Measurements from ENCODE around the gene CCDC80. TPM values are rescaled to one million over a fixed set of nuclear protein-coding genes. Genes with fewer than 3 reads are reported as not detected.

The CCDC80 gene
- total and polyA plus RNA-seq, 7 donors, result 1.3 to 53.5 (median 12.2) TPM

- Histone ChIP-seq H3K27ac (no peak overlapping the region), H3K4me1 (no peaks in the 10 kb centered on the region), H3K9me3 (no peaks in the 10 kb centered on the region), H3K36me3 (ENCODE audit: insufficient read depth in 1 of 2, low read depth in 1 of 2) (no peaks in the 10 kb centered on the region), H3K27me3 (ENCODE audit: insufficient read depth in 3 of 3, low read length in 2 of 3) (peaks cover 0 to 2% (median 0%) of the 10 kb centered on the region in 3 donors), H3K4me3 (no peak overlapping the region)
- no peak for ATAC-seq
- DNase-seq, result no peak
- no peak for TF ChIP-seq CTCF (IDR thresholded peaks at IDR 0.05)
- 71 to 78% (median 73%) methylated on average over 7 of the region's 7 CpGs for WGBS, 3 donors
- intact Hi-C loops (cut with DNase I), result no loop called here
Measured at GRCh38 chr3:112685420-112685819, 44.5 kb upstream of the CCDC80 start.

GRCh38 chr3:112682361-112682760, 41.4 kb upstream of the CCDC80 start:
- DNase-seq (no peak), ATAC-seq (no peak)
- Histone ChIP-seq H3K4me3 (no peak overlapping the region), H3K36me3 (ENCODE audit: insufficient read depth in 1 of 2, low read depth in 1 of 2) (no peaks in the 10 kb centered on the region), H3K4me1 (no peaks in the 10 kb centered on the region), H3K9me3 (no peaks in the 10 kb centered on the region), H3K27ac (no peak overlapping the region), H3K27me3 (ENCODE audit: insufficient read depth in 3 of 3, low read length in 2 of 3) (peaks cover 0 to 2% (median 2%) of the 10 kb centered on the region in 3 donors)
- 91 to 96% (median 95%) methylated on average over 5 of the region's 5 CpGs for WGBS, 3 donors
- TF ChIP-seq CTCF (IDR thresholded peaks at IDR 0.05), result no peak
- intact Hi-C loops (cut with DNase I), result no loop called here

GRCh38 chr3:112681822-112682325, 40.9 kb upstream of the CCDC80 start:
- H3K9me3 ChIP-seq, result no peaks in the 10 kb centered on the region
- DNase-seq, result no peak
- ATAC-seq, result no peak
- TF ChIP-seq CTCF (IDR thresholded peaks at IDR 0.05), result no peak
- H3K27ac ChIP-seq, result no peak overlapping the region
- H3K27me3 ChIP-seq (ENCODE audit: insufficient read depth in 3 of 3, low read length in 2 of 3), result peaks cover 0 to 2% (median 2%) of the 10 kb centered on the region in 3 donors
- intact Hi-C loops (cut with DNase I), result no loop called here
- H3K36me3 ChIP-seq (ENCODE audit: insufficient read depth in 1 of 2, low read depth in 1 of 2), result no peaks in the 10 kb centered on the region
- 78 to 83% (median 80%) methylated on average over 2 of the region's 2 CpGs for WGBS, 3 donors
- H3K4me1 ChIP-seq, result no peaks in the 10 kb centered on the region
- H3K4me3 ChIP-seq, result no peak overlapping the region

- Histone ChIP-seq H3K9me3 (no peaks in the 10 kb centered on the region), H3K4me3 (no peak overlapping the region), H3K4me1 (no peaks in the 10 kb centered on the region), H3K27ac (no peak overlapping the region), H3K36me3 (ENCODE audit: insufficient read depth in 1 of 2, low read depth in 1 of 2) (no peaks in the 10 kb centered on the region), H3K27me3 (ENCODE audit: insufficient read depth in 3 of 3, low read length in 2 of 3) (peaks cover 0 to 2% (median 0%) of the 10 kb centered on the region in 3 donors)
- TF ChIP-seq CTCF (IDR thresholded peaks at IDR 0.05), result no peak
- intact Hi-C loops (cut with DNase I), result no loop called here
- DNase-seq (peak; percentile 59 to 61), ATAC-seq (peak; percentile 28 to 67 (median 58))
- 38 to 57% (median 40%) methylated on average over 6 of the region's 6 CpGs for WGBS, 3 donors
Measured at GRCh38 chr3:112676659-112677234, 35.8 kb upstream of the CCDC80 start.
